UCSD-AML1 (cell line): ENCODE data around the gene IFT43.

Source experiments
- DNase-seq: peaks from one replicate; lab custom pipeline; 2025; ENCODE audit not compliant: unreplicated experiment; lab: John Stamatoyannopoulos, UW

Gene IFT43

GRCh38 chr14:76073717-76074116, 88.2 kb downstream of the IFT43 start:
- no peak for DNase-seq

GRCh38 chr14:76077340-76077739, 91.8 kb downstream of the IFT43 start:
- no peak for DNase-seq

- DNase-seq = no peak
Measured at GRCh38 chr14:76078501-76078900, 92.9 kb downstream of the IFT43 start.

- no peak for DNase-seq
Measured at GRCh38 chr14:76080025-76080424, 94.5 kb downstream of the IFT43 start.

GRCh38 chr14:76080471-76080870, 94.9 kb downstream of the IFT43 start:
- no peak for DNase-seq

GRCh38 chr14:76081642-76082041, 96.1 kb downstream of the IFT43 start:
- DNase-seq = no peak

GRCh38 chr14:76083796-76084765, 98.5 kb downstream of the IFT43 start:
- no peak for DNase-seq

- DNase-seq = no peak
Measured at GRCh38 chr14:76085358-76085757, 99.8 kb downstream of the IFT43 start.

GRCh38 chr14:76086636-76087035, 101.1 kb downstream of the IFT43 start:
- DNase-seq = no peak

- DNase-seq = no peak
Measured at GRCh38 chr14:76088326-76088725, 102.8 kb downstream of the IFT43 start.

GRCh38 chr14:76088771-76089571, 103.4 kb downstream of the IFT43 start:
- no peak for DNase-seq

- DNase-seq = no peak
Measured at GRCh38 chr14:76089575-76089974, 104.0 kb downstream of the IFT43 start.

- peak; percentile 50 for DNase-seq
Measured at GRCh38 chr14:76090616-76091391, 105.2 kb downstream of the IFT43 start.

GRCh38 chr14:76093077-76093476, 107.5 kb downstream of the IFT43 start:
- no peak for DNase-seq

- DNase-seq = no peak
Measured at GRCh38 chr14:76096257-76096656, 110.7 kb downstream of the IFT43 start.

GRCh38 chr14:76097547-76097946, 112.0 kb downstream of the IFT43 start:
- no peak for DNase-seq

- no peak for DNase-seq
Measured at GRCh38 chr14:76098047-76098446, 112.5 kb downstream of the IFT43 start.

- DNase-seq = no peak
Measured at GRCh38 chr14:76098916-76099675, 113.5 kb downstream of the IFT43 start.

- DNase-seq = no peak
Measured at GRCh38 chr14:76100236-76100635, 114.7 kb downstream of the IFT43 start.
